Caki2 (cell line): ENCODE data around the gene TGM3. TPM values are rescaled to one million over a fixed set of nuclear protein-coding genes. Genes with fewer than 3 reads are reported as not detected.
A peak's percentile ranks its signal among the peaks of the same experiment; 100 is the strongest.

Experiments
- DNase-seq: peaks from one replicate; pipeline ENCODE4 v3.0.0-alpha.2; 2015; ENCODE audit warnings: low read depth
- in situ Hi-C: cut with HindIII; loops from 2 replicates; pipeline ENCODE4 v1.10.0; 2016; ENCODE audit warnings: low sequenced_read_pairs, low pct_unique_long_range_greater_than_20kb, mixed read lengths
- total RNA-seq: library from RNA; depleted of rRNA; stranded (reverse); fragments of >200 nt; shearing (Covaris generic); gene quantifications from 2 replicates; pipeline ENCODE4 v1.2.3, GENCODE V29; 2014; ENCODE audit warnings: low replicate concordance

TGM3 gene
- total RNA-seq, 1 experiment from 2014 or later, result 0.24 TPM

DNA sequence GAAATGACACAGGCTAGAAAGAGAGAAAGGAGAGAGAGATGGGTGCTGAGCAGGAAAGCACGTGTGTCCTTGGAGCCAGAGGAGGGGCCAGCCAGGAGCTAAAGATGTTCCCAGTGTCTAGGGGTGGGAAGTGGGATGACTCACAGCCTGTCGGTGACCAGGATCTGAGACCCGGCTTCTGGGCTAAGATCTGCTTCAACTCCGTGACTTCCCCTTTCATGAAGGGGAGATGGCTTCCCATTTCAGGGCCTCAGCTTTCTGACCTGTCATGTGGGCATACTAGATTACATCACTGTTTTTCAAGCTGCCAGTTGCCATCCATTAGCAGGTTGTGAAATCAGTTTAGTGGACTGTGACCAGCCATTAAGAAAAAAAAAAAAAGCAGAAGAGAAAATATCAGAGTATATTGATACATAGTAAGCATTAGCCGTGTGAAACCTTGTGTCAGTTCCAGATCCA lies 5.4 kb downstream of the TGM3 start:
- in situ Hi-C loops, result no loop called here
- peak; percentile 91 for DNase-seq

GRCh38 chr20:2302384-2303060 lies 6.7 kb downstream of the TGM3 start:
- peak; percentile 30 for DNase-seq
- in situ Hi-C loops, result no loop called here

DNA sequence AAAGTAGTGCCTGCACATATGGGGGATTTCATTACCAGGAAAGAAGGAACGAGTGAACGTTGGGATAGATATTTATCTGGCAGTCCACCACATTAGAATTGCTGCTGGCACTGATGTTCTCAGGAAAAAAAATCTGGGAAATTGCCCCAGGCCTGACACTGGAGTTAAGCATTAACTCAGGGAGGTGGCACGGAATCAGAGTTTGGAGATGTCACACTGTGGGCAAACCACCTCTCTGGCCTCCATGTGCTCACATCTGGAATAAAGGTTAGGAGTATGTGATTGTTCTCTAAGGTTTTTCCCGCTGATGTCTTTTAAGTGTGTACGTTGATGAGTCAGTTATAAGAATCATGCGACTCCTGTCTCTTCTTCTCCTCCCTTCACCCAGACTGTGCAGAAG lies 7.9 kb downstream of the TGM3 start:
- in situ Hi-C loops, result no loop called here
- peak; percentile 95 for DNase-seq

- DNase-seq, result no peak
- in situ Hi-C loops, result no loop called here
Measured at GRCh38 chr20:2304180-2304579, 8.4 kb downstream of the TGM3 start.

GRCh38 chr20:2305029-2305428 lies 9.2 kb downstream of the TGM3 start:
- DNase-seq, result no peak

GRCh38 chr20:2305479-2305878 lies 9.7 kb downstream of the TGM3 start:
- in situ Hi-C loops, result no loop called here
- no peak for DNase-seq

More at GRCh38 chr20:2305029-2305428, 9.2 kb downstream of the TGM3 start:
- in situ Hi-C loops, result no loop called here

- in situ Hi-C loops, result no loop called here
- DNase-seq, result peak; percentile 47
Measured at GRCh38 chr20:2305946-2306345, 10.1 kb downstream of the TGM3 start.

GRCh38 chr20:2307136-2307535 lies 11.3 kb downstream of the TGM3 start:
- DNase-seq, result no peak
- in situ Hi-C loops, result no loop called here

DNA sequence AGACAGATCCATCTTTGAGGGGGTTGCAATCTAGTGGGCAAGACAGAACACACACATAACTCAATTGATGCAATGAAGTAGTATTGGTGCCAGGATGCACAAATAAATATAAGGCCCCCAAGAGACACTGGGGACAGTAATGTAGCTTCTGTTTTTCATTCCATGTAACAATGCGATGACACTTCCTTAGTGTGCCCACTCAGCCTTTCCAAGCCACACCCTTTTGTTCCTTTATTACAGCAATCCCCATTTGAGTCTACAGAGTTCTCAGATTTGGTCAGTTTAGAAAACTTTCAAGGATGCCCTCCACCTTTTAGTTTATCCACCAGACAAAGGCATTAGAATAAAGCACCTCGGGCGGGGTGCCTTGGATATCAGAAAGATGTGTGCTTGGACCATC lies 15.5 kb downstream of the TGM3 start:
- no peak for DNase-seq
- in situ Hi-C loops, result no loop called here

- in situ Hi-C loops, result no loop called here
Measured at GRCh38 chr20:2312876-2313275, 17.1 kb downstream of the TGM3 start.

GRCh38 chr20:2313316-2313715 lies 17.5 kb downstream of the TGM3 start:
- no peak for DNase-seq
- in situ Hi-C loops, result no loop called here

More at GRCh38 chr20:2312876-2313275, 17.1 kb downstream of the TGM3 start:
- DNase-seq, result no peak

DNA sequence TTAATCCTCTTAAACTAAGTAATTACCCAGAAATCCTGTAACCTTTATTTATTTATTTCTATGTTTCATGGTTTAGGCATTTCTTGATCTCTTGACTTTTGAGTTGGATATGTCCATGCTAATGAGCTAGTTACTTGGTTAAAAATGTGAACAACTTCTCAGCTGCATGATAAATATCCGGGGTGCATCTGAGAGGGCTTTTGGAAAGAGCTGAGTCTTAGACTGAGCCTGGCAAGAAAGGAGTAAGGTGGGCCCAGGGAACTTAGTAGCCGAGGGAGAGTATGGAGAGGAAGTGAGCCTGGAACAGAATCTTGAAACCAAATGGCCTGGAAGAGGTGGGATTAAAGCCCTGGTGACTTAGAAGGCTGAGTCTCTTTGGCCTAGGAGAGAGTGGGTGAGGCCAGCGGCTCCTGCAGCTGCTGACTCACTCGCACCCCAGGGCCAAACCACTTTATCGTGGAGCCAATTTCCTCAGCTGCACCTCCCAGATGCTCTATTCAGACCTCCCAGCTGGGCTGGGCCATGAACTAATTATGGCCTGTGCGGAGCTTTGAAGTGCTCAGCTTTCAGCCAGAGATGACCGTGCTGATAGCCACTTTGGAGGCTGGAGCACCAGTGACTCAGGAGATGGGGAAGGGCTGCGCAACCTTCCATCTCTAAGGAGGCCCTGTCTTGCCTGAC lies 19.1 kb downstream of the TGM3 start:
- in situ Hi-C loops, result no loop called here
- peak; percentile 79 for DNase-seq

GRCh38 chr20:2315440-2315778 lies 19.6 kb downstream of the TGM3 start:
- no peak for DNase-seq
- in situ Hi-C loops, result no loop called here

- in situ Hi-C loops, result no loop called here
- no peak for DNase-seq
Measured at GRCh38 chr20:2316847-2317495, 21.2 kb downstream of the TGM3 start.

DNA sequence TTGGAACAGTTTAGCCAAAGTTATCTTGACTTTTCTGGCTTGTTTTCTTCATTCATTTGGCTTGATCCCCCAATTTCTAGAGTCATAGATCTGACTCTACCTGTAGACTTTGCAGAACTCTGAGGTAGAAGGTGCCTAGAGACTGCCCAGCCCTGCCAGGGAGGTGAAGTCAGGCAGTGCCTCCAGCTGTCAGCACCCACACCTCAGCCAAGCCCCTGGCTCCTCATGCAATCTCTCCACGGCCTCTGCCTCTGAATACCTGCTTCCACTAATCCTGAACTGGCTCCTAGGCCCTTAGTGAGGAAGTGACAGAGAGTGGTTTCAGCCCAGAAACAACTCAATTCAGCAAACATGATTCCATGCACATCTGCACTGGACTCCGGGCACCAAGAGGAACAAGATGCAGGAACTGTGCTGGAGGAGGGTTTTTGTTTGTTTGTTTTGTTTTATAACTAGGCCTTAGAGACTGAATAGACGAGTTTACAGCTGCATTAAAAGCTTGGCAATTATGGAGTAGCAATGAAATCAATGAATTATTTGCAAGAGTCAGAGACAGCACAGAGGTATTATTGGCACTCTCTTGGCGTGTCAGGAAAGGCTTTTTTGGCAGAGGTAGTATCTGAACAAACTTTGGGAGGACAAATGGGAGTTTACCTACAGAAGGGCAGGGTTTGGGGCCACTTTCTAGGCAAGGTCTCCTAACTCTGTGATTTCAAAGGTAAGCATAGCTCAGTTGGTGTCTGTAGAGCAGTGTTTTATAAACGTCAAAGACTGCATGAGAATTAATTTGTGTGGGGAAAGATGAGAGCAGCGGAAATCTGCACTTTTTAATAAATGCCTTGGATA lies 25.2 kb downstream of the TGM3 start:
- in situ Hi-C loops, result no loop called here
- DNase-seq, result no peak

DNA sequence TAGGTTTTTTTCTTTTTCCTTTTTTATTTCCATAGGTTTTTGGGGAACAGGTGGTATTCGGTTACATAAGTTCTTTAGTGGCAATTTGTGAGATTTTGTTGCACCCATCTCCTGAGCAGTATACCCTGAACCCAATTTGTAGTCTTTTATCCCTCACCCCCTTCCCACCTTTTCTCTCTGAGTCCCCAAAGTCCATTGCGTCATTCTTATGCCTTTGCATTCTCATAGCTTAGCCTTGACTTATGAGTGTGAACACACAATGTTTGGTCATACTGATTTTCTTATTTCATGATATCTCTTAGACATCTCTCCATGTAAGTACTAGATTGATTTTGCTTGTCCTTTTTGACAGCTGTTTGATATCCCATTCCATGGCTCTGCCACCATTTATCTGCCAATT lies 27.2 kb downstream of the TGM3 start:
- DNase-seq, result no peak
- in situ Hi-C loops, result no loop called here

GRCh38 chr20:2326046-2326445 lies 30.2 kb downstream of the TGM3 start:
- no peak for DNase-seq
- in situ Hi-C loops, result no loop called here

DNA sequence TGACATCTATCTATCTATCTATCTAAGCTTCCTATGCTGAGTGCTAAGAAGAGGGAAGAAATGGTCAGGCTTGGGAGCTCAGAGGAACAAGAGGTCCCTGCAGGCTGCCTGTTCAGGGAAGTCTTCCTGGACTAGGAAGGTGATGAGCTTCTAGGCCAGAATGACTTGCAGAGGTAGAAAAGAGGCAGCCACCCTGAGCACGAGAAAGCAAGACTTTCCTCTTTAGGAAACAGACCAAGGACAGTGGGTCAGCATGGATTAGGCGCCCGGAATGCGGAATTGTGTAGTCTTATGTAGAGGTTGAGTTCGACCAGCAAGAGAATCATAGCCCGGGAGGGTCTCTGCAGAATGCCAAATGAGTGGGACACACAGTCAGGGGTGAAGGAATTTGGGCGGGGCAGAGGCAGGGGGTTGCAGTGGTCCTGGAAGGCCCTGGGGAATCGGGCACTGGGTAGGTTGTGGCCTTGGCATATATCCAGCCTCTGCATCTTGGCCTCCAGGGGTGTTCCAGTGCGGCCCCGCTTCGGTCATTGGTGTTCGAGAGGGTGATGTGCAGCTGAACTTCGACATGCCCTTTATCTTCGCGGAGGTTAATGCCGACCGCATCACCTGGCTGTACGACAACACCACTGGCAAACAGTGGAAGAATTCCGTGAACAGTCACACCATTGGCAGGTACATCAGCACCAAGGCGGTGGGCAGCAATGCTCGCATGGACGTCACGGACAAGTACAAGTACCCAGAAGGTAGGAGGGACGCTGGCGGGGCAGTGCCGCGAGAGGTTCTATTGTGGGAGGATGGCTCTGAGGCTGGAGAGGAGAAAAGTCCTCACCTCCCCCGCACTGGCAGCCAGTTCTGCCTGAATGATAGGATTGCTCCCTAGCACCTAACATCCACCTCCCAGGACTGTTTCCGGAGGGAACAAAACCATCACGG lies 32.1 kb downstream of the TGM3 start:
- no peak for DNase-seq
- in situ Hi-C loops, result no loop called here
